Thyroid gland (tissue), 4 donors: ENCODE measurements around the gene CCDC148. TPM values are rescaled to one million over a fixed set of nuclear protein-coding genes. Genes with fewer than 3 reads are reported as not detected.

ENCODE experiments used
- DNase-seq, 2 donors: peaks; one replicate each; pipeline ENCODE4 v3.0.0-alpha.2; 2019
- H3K27ac ChIP-seq, 3 donors: fragments of 200-600 bp; sonication (generic); 1 replicate in 2 of 3; 2 replicates in 1 of 3; pipeline ENCODE4 v1.5.1; 2016 to 2019; ENCODE audit warnings: mild to moderate bottlenecking in 1 of 3, moderate library complexity in 1 of 3
- H3K27me3 ChIP-seq: fragments of 200-600 bp; sonication (generic); one replicate; pipeline ENCODE4 v1.5.1; 2019
- H3K36me3 ChIP-seq, 2 donors: fragments of 200-600 bp; sonication (generic); one replicate each; pipeline ENCODE4 v1.5.1; 2016 to 2019
- H3K4me1 ChIP-seq, 2 donors: fragments of 200-600 bp; sonication (generic); one replicate each; pipeline ENCODE4 v1.5.1; 2017 to 2019
- H3K4me3 ChIP-seq, 3 donors: fragments of 200-600 bp; sonication (generic); replicated peaks in 1 of 3; 1 replicate in 2 of 3; 2 replicates in 1 of 3; pipeline ENCODE4 v1.5.1; 2016; ENCODE audit warnings: mild to moderate bottlenecking in 1 of 3
- H3K9me3 ChIP-seq: fragments of 200-600 bp; sonication (generic); one replicate; pipeline ENCODE4 v1.5.1; 2017
- CTCF ChIP-seq, 6 experiments: fragments of 200-600 bp in 3 of 6; fragments of 450-650 bp in 3 of 6; sonication (generic) in 3 of 6; IDR thresholded peaks; one replicate each; pipeline ENCODE4 v1.5.1; 2016 to 2019; ENCODE audit warnings: antibody characterized with exemption in 6 of 6, mild to moderate bottlenecking in 2 of 6, inconsistent platforms in 1 of 6, moderate library complexity in 1 of 6
- POLR2A ChIP-seq, 2 donors: fragments of 450-650 bp; IDR thresholded peaks; one replicate each; pipeline ENCODE4 v1.6.1; 2017; ENCODE audit warnings: antibody characterized with exemption in 2 of 2, mild to moderate bottlenecking in 2 of 2, moderate library complexity in 1 of 2
- WGBS, 2 donors: methylation state at CpG; one replicate each; pipeline ENCODE4 v1.1.5; 2017; 5-methylcytosine and 5-hydroxymethylcytosine counted together
- intact Hi-C: fragments of 100-400 bp; cut with DNase I; formaldehyde crosslinking; loops from one replicate; pipeline ENCODE4 v1.15.1; 2023
- total RNA-seq, 4 donors: library from RNA; depleted of rRNA; stranded (reverse); fragments of >200 nt; gene quantifications; one replicate each; pipeline ENCODE4 v1.2.3, GENCODE V29; 2016

The CCDC148 gene
- total RNA-seq, 4 donors from 2014 or later, result 4.6 to 10.7 (median 7.4) TPM

GRCh38 chr2:158459161-158460003, 2.8 kb upstream of the CCDC148 start:
- Histone ChIP-seq H3K4me1 (peaks cover 11 to 23% of the 10 kb centered on the region in 2 donors), H3K27me3 (no peaks in the 10 kb centered on the region), H3K4me3 (peak overlapping the region in 1 of 3 donors; percentile 89), H3K27ac (peak overlapping the region in 2 of 3 donors; percentile 5 to 100), H3K9me3 (no peaks in the 10 kb centered on the region), H3K36me3 (no peaks in the 10 kb centered on the region)
- no peak for DNase-seq
- intact Hi-C loops, result loop anchor here (5.0 kb wide), 2 partner anchors 277 to 283 kb away; no protein-coding TSS in a partner anchor
- 44 to 46% methylated on average over 9 of the region's 9 CpGs for WGBS, 2 donors
- TF ChIP-seq CTCF (IDR thresholded peaks at IDR 0.05) (no peak), POLR2A (IDR thresholded peaks at IDR 0.05) (no peak)

- peak overlapping the region in 2 of 3 donors; percentile 89 for H3K4me3 ChIP-seq
- no peak for DNase-seq
- TF ChIP-seq POLR2A (IDR thresholded peaks at IDR 0.05), result no peak
- TF ChIP-seq CTCF (IDR thresholded peaks at IDR 0.05), result no peak
- H3K27ac ChIP-seq, result peak overlapping the region; percentile 90 to 100 (median 97)
- no peaks in the 10 kb centered on the region for H3K36me3 ChIP-seq
- no peaks in the 10 kb centered on the region for H3K9me3 ChIP-seq
- no peaks in the 10 kb centered on the region for H3K27me3 ChIP-seq
- H3K4me1 ChIP-seq, result peaks cover 16 to 23% of the 10 kb centered on the region in 2 donors
- 21 to 27% methylated on average over 9 of the region's 9 CpGs for WGBS, 2 donors
- intact Hi-C loops, result loop anchor here (5.0 kb wide), 2 partner anchors 276 to 284 kb away; no protein-coding TSS in a partner anchor
Measured at GRCh38 chr2:158458617-158458920, 2.0 kb upstream of the CCDC148 start.

- Histone ChIP-seq H3K4me1 (peaks cover 20 to 23% of the 10 kb centered on the region in 2 donors), H3K27ac (peak overlapping the region; percentile 90 to 100 (median 97)), H3K4me3 (peak overlapping the region; percentile 89 to 93 (median 89)), H3K27me3 (no peaks in the 10 kb centered on the region), H3K36me3 (no peaks in the 10 kb centered on the region), H3K9me3 (no peaks in the 10 kb centered on the region)
- TF ChIP-seq CTCF (IDR thresholded peaks at IDR 0.05), result peak; percentile 22 to 59 (median 46)
- peak; percentile 40 to 95 for TF ChIP-seq POLR2A (IDR thresholded peaks at IDR 0.05)
- intact Hi-C loops, result loop anchor here (5.0 kb wide), 2 partner anchors 276 to 284 kb away; no protein-coding TSS in a partner anchor
- peak; percentile 94 to 95 for DNase-seq
- 0 to 1% methylated on average over 8 to 21 of the region's 61 CpGs for WGBS, 2 donors
Measured at GRCh38 chr2:158457826-158458616, 1.5 kb upstream of the CCDC148 start.

GRCh38 chr2:158457092-158457825, 706 bp upstream of the CCDC148 start:
- intact Hi-C loops, result loop anchor here (5.0 kb wide), 2 partner anchors 275 to 285 kb away; no protein-coding TSS in a partner anchor
- 1% methylated on average over 38 to 67 of the region's 84 CpGs for WGBS, 2 donors

More at GRCh38 chr2:158457092-158457825, 706 bp upstream of the CCDC148 start:
- Histone ChIP-seq H3K27ac (peak overlapping the region; percentile 90 to 100 (median 97)), H3K4me1 (peaks cover 17 to 23% of the 10 kb centered on the region in 2 donors), H3K9me3 (no peaks in the 10 kb centered on the region), H3K27me3 (no peaks in the 10 kb centered on the region), H3K4me3 (peak overlapping the region; percentile 89 to 93 (median 89)), H3K36me3 (no peaks in the 10 kb centered on the region)
- DNase-seq, result peak; percentile 69 to 74
- TF ChIP-seq CTCF (IDR thresholded peaks at IDR 0.05) (no peak), POLR2A (IDR thresholded peaks at IDR 0.05) (no peak)
